Neural cell (in vitro differentiated cells): ENCODE data around the gene METTL3. TPM values are rescaled to one million over a fixed set of nuclear protein-coding genes. Genes with fewer than 3 reads are reported as not detected.

ENCODE experiments used
- H2AFZ ChIP-seq: fragments of 200-600, 300-800 bp; sonication (generic), shearing (Covaris generic); 2 replicates; pipeline ENCODE4 v1.6.0; 2014; ENCODE audit warnings: low read depth, mild to moderate bottlenecking, antibody characterized with exemption, low read length, moderate library complexity
- H3F3A ChIP-seq: fragments of 200-600 bp; shearing (Covaris generic); 2 replicates; pipeline ENCODE4 v1.6.1; 2016; ENCODE audit warnings: mild to moderate bottlenecking, moderate library complexity, mixed read lengths, antibody characterized with exemption, low read length; ENCODE audit not compliant: insufficient read depth, poor library complexity, severe bottlenecking
- H3K27ac ChIP-seq: fragments of 200-600, 300-800 bp; sonication (generic), shearing (Covaris generic); 2 replicates; pipeline ENCODE4 v1.5.1; 2014; ENCODE audit warnings: mild to moderate bottlenecking, low read length, moderate library complexity
- H3K27me3 ChIP-seq: fragments of 300-800, 200-600 bp; sonication (generic), shearing (Covaris generic); 2 replicates; pipeline ENCODE4 v1.6.0; 2014; ENCODE audit warnings: mild to moderate bottlenecking, low read depth, low read length, moderate library complexity; ENCODE audit not compliant: insufficient read depth
- H3K36me3 ChIP-seq: fragments of 300-800, 200-600 bp; sonication (generic), shearing (Covaris generic); 2 replicates; pipeline ENCODE4 v1.5.1; 2014; ENCODE audit warnings: mild to moderate bottlenecking, antibody characterized with exemption, low read length, moderate library complexity; ENCODE audit not compliant: insufficient read depth
- H3K4me2 ChIP-seq: fragments of 300-800, 200-600 bp; sonication (generic), shearing (Covaris generic); 2 replicates; pipeline ENCODE4 v1.6.0; 2014; ENCODE audit warnings: mild to moderate bottlenecking, low read length
- H3K4me3 ChIP-seq: fragments of 300-800, 200-600 bp; sonication (generic), shearing (Covaris generic); 2 replicates; pipeline ENCODE4 v1.5.1; 2014; ENCODE audit warnings: mild to moderate bottlenecking, low read length, moderate library complexity
- H3K79me2 ChIP-seq: fragments of 200-600 bp; shearing (Covaris generic); replicated peaks from 2 replicates; pipeline ENCODE4 v1.6.0; 2014; ENCODE audit warnings: mild to moderate bottlenecking, low read length, moderate library complexity; ENCODE audit not compliant: insufficient read depth
- H3K9ac ChIP-seq: fragments of 300-800, 200-600 bp; sonication (generic), shearing (Covaris generic); 2 replicates; pipeline ENCODE4 v1.6.1; 2016; ENCODE audit warnings: mild to moderate bottlenecking, low read length, mixed read lengths
- H3K9me2 ChIP-seq: fragments of 200-600 bp; shearing (Covaris generic); 2 replicates; pipeline ENCODE4 v1.6.1; 2016; ENCODE audit warnings: mild to moderate bottlenecking, low read length, mixed read lengths; ENCODE audit not compliant: insufficient read depth
- H3K9me3 ChIP-seq: fragments of 200-600, 300-800 bp; sonication (generic), shearing (Covaris generic); 2 replicates; pipeline ENCODE4 v1.6.1; 2016; ENCODE audit warnings: mild to moderate bottlenecking, mixed run types, low read length, moderate library complexity, mixed read lengths
- H4K20me1 ChIP-seq: fragments of 200-600 bp; shearing (Covaris generic); 2 replicates; pipeline ENCODE4 v1.6.1; 2016; ENCODE audit warnings: mild to moderate bottlenecking, mixed run types; ENCODE audit not compliant: insufficient read depth
- EP300 ChIP-seq: fragments of 450-650 bp; conservative IDR thresholded peaks from 2 replicates; pipeline ENCODE4 v1.6.1; 2014; ENCODE audit warnings: antibody characterized with exemption, mild to moderate bottlenecking, moderate library complexity; ENCODE audit not compliant: poor library complexity, severe bottlenecking
- EZH2 ChIP-seq: fragments of 200-600, 300-800 bp; shearing (Covaris generic), sonication (generic); IDR thresholded peaks from 2 replicates; pipeline ENCODE4 v1.6.1; 2014; ENCODE audit warnings: antibody characterized with exemption, low read length, borderline replicate concordance, mild to moderate bottlenecking; ENCODE audit not compliant: insufficient read depth, poor library complexity, severe bottlenecking
- MXI1 ChIP-seq: fragments of 450-650 bp; conservative IDR thresholded peaks from 2 replicates; pipeline ENCODE4 v1.6.1; 2014; ENCODE audit warnings: antibody characterized with exemption, mild to moderate bottlenecking; ENCODE audit not compliant: poor library complexity, severe bottlenecking
- POLR2AphosphoS5 ChIP-seq: IDR thresholded peaks from 2 replicates; pipeline ENCODE4 v1.6.1; 2012
- RAD21 ChIP-seq: fragments of 450-650 bp; conservative IDR thresholded peaks from 2 replicates; pipeline ENCODE4 v1.6.1; 2014; ENCODE audit warnings: antibody characterized with exemption, mild to moderate bottlenecking, moderate library complexity
- REST ChIP-seq: IDR thresholded peaks from 2 replicates; pipeline ENCODE4 v1.6.1; 2012; ENCODE audit warnings: borderline replicate concordance
- SMC3 ChIP-seq: fragments of 450-650 bp; conservative IDR thresholded peaks from 2 replicates; pipeline ENCODE4 v1.6.1; 2014; ENCODE audit warnings: antibody characterized with exemption, mild to moderate bottlenecking, moderate library complexity; ENCODE audit not compliant: poor library complexity
- TAF1 ChIP-seq: IDR thresholded peaks from 2 replicates; pipeline ENCODE4 v1.6.1; 2012; ENCODE audit warnings: low read depth
- polyA plus RNA-seq: library from polyadenylated mRNA; depleted of rRNA; stranded (reverse); fragments of >200 nt; gene quantifications from 2 replicates; pipeline ENCODE4 v1.2.3, GENCODE V29; 2014
- TF ChIP-seq, protein P1 (sequence below): fragments of 450-650 bp; IDR thresholded peaks from 2 replicates; pipeline ENCODE4 v1.5.1; 2014; ENCODE audit warnings: antibody characterized with exemption, mild to moderate bottlenecking, moderate library complexity; ENCODE audit not compliant: poor library complexity, severe bottlenecking

METTL3 gene
- polyA plus RNA-seq, 1 donor from 2014 or later = 262 TPM

DNA sequence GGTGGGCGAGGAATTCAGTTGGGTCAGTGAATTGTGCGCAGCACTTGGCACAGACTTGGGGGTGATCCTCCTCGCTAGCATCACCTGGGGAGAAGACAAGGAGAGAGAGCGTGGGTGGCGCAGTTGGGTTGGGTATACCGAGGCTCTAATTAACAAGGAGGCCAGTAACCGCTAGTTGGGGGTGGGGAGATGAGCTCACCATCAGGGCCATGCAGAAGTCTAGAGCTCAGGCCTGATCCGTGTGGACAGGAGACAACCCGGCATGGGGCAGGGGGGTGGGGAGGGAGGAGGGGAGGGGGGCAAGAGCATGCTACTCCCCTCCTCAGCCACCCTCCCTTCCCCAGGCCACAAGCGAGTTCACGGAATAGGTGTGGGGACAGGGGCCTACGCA, 14.4 kb upstream of the METTL3 start:
- Histone ChIP-seq H3K4me3 (peak overlapping the region; percentile 88), H2AFZ (peak overlapping the region; percentile 91), H3K27me3 (no peaks in the 10 kb centered on the region), H3K9ac (peak overlapping the region; percentile 98), H3K9me3 (no peaks in the 10 kb centered on the region), H3K27ac (peak overlapping the region; percentile 96), H3K4me2 (peak overlapping the region; percentile 88), H3K79me2 (peaks cover 40% of the 10 kb centered on the region), H3K36me3 (peaks cover 12% of the 10 kb centered on the region), H3F3A (peaks cover 3% of the 10 kb centered on the region), H4K20me1 (no peaks in the 10 kb centered on the region), H3K9me2 (no peaks in the 10 kb centered on the region)
- TF ChIP-seq EP300 = no peak
- TF ChIP-seq MXI1 = no peak
- TF ChIP-seq EZH2 = no peak
- TF ChIP-seq TAF1 = no peak
- no peak for TF ChIP-seq POLR2AphosphoS5
- TF ChIP-seq REST = no peak
- TF ChIP-seq, protein P1, sequence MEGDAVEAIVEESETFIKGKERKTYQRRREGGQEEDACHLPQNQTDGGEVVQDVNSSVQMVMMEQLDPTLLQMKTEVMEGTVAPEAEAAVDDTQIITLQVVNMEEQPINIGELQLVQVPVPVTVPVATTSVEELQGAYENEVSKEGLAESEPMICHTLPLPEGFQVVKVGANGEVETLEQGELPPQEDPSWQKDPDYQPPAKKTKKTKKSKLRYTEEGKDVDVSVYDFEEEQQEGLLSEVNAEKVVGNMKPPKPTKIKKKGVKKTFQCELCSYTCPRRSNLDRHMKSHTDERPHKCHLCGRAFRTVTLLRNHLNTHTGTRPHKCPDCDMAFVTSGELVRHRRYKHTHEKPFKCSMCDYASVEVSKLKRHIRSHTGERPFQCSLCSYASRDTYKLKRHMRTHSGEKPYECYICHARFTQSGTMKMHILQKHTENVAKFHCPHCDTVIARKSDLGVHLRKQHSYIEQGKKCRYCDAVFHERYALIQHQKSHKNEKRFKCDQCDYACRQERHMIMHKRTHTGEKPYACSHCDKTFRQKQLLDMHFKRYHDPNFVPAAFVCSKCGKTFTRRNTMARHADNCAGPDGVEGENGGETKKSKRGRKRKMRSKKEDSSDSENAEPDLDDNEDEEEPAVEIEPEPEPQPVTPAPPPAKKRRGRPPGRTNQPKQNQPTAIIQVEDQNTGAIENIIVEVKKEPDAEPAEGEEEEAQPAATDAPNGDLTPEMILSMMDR = no peak
- TF ChIP-seq RAD21 = no peak
- no peak for TF ChIP-seq SMC3

DNA sequence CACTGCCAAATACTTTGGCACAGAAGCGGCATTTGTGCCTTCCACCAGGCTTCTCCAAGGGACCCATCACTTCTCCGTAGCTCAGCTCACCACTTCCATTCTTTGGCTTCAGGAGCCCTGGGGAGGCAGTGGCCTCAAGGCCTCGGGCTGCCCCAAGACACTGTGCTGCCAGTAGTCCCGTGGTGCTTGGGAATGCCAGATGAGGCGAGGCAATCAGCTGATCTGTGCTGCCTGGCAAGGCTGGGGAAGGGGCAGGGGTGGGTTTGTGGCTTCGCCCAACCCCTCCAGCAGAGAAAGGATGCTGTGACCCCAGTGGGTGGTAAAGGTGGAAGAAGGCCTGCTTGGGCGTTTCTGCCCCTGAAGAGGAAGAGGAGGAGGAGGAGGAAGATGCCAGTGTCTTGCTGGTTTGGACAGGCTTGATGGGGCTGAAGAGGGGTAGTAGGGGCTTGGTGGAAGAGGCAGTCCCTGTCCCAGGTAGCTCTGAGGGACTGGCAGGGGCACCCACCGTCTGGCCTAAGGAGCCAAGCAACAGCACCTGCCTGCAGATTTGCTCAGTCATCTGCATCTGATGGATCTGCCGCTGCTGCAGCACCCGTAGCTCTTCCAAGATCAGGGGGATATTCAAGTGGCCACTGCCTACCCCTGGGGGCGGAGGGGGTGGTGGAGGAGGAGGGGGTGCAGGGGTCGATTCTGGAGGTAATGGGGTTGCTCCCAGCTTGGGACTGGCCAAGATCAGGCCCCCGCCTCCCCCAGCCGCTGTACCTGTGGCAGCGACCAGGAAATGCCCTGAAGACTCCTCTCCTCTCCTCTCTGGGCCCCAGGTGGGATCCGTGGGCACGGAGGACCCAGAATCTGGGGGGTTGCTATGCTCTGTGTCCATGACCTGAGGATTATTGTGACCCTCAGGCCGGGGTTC, 13.7 kb upstream of the METTL3 start:
- TF ChIP-seq POLR2AphosphoS5 (no peak), EZH2 (no peak), REST (no peak), EP300 (no peak), MXI1 (no peak), TAF1 (no peak), SMC3 (no peak), RAD21 (no peak)
- TF ChIP-seq, protein P1 = no peak
- peak overlapping the region; percentile 96 for H3K27ac ChIP-seq
- H3F3A ChIP-seq = peaks cover 3% of the 10 kb centered on the region
- H3K9me2 ChIP-seq = no peaks in the 10 kb centered on the region
- H3K4me2 ChIP-seq = peak overlapping the region; percentile 88
- peaks cover 36% of the 10 kb centered on the region for H3K79me2 ChIP-seq
- H3K9me3 ChIP-seq = no peaks in the 10 kb centered on the region
- peak overlapping the region; percentile 98 for H3K9ac ChIP-seq
- no peaks in the 10 kb centered on the region for H3K27me3 ChIP-seq
- peaks cover 12% of the 10 kb centered on the region for H3K36me3 ChIP-seq
- no peaks in the 10 kb centered on the region for H4K20me1 ChIP-seq
- H3K4me3 ChIP-seq = peak overlapping the region; percentile 88
- no peak overlapping the region for H2AFZ ChIP-seq
